IMR-90 (cell line): ENCODE measurements around the gene CTIF. TPM values are rescaled to one million over a fixed set of nuclear protein-coding genes. Genes with fewer than 3 reads are reported as not detected.

Experiments used
- ATAC-seq: fragments of 200-7000 bp; cut with Tn5 transposase; 2 replicates; pipeline ENCODE4 v1.9.1; 2020; ENCODE audit warnings: low read depth, mild to moderate bottlenecking, moderate library complexity
- BruUV-seq: library from RNA; stranded (reverse); fragments of 400-500 nt; replicated peaks from 2 replicates; lab custom pipeline; 2021; lab: Mats Ljungman, UMichigan
- CTCF ChIA-PET: fragments of 300-600 bp; formaldehyde crosslinking; extraction: SDS; loops from one replicate; lab custom pipeline; 2021; ENCODE audit warnings: antibody characterized with exemption; lab: Yijun Ruan, JAX
- POLR2A ChIA-PET: fragments of 300-600 bp; sonication (Branson Sonifier 250); formaldehyde crosslinking; loops from one replicate; lab custom pipeline; 2022; ENCODE audit warnings: antibody characterized with exemption; ENCODE audit not compliant: unreplicated experiment; lab: Charles Lee
- DNase-seq: peaks from one replicate; pipeline ENCODE4 v3.0.0; 2013
- H2AFZ ChIP-seq: replicated peaks from 2 replicates; pipeline ENCODE3; 2013; ENCODE audit warnings: low read length, mild to moderate bottlenecking; ENCODE audit not compliant: poor library complexity
- H2AK5ac ChIP-seq: 2 replicates; pipeline ENCODE4 v1.6.1; 2013; ENCODE audit warnings: low read depth, low read length, inconsistent platforms
- H2AK9ac ChIP-seq: replicated peaks from 2 replicates; pipeline ENCODE3; 2013; ENCODE audit warnings: mild to moderate bottlenecking, low read depth, low read length, moderate library complexity; ENCODE audit not compliant: poor library complexity
- H2BK120ac ChIP-seq: 2 replicates; pipeline ENCODE4 v1.6.1; 2013; ENCODE audit warnings: low read depth, low read length, inconsistent platforms
- H2BK15ac ChIP-seq: 3 replicates; pipeline ENCODE4 v1.6.1; 2013; ENCODE audit warnings: low read depth, low read length, inconsistent platforms
- H2BK20ac ChIP-seq: 2 replicates; pipeline ENCODE4 v1.6.1; 2013; ENCODE audit warnings: low read depth, mild to moderate bottlenecking, inconsistent platforms, low read length, moderate library complexity
- H2BK5ac ChIP-seq: 2 replicates; pipeline ENCODE4 v1.6.1; 2013; ENCODE audit warnings: mild to moderate bottlenecking, low read depth, low read length, inconsistent platforms; ENCODE audit not compliant: poor library complexity, severe bottlenecking
- H3K14ac ChIP-seq: replicated peaks from 2 replicates; pipeline ENCODE4 v1.6.1; 2013; ENCODE audit warnings: low read depth, low read length, inconsistent platforms
- H3K18ac ChIP-seq: 2 replicates; pipeline ENCODE4 v1.6.1; 2013; ENCODE audit warnings: low read depth, low read length, control low read depth
- H3K23ac ChIP-seq: 2 replicates; pipeline ENCODE4 v1.6.1; 2013; ENCODE audit warnings: low read depth, low read length, inconsistent platforms
- H3K27ac ChIP-seq: 2 replicates; pipeline ENCODE4 v1.5.1; 2013; ENCODE audit warnings: mild to moderate bottlenecking, control low read depth, low read length; ENCODE audit not compliant: insufficient read depth
- H3K27me3 ChIP-seq: 2 replicates; pipeline ENCODE4 v1.6.1; 2013; ENCODE audit warnings: low read length; ENCODE audit not compliant: control insufficient read depth, insufficient read depth
- H3K36me3 ChIP-seq: 2 replicates; pipeline ENCODE4 v1.6.1; 2013; ENCODE audit warnings: low read length, mixed read lengths; ENCODE audit not compliant: control insufficient read depth, insufficient read depth
- H3K4ac ChIP-seq: 2 replicates; pipeline ENCODE4 v1.6.1; 2013; ENCODE audit warnings: low read depth, low read length, inconsistent platforms
- H3K4me1 ChIP-seq: 2 replicates; pipeline ENCODE4 v1.6.1; 2013; ENCODE audit warnings: low read length, mixed read lengths; ENCODE audit not compliant: control insufficient read depth, insufficient read depth
- H3K4me2 ChIP-seq: 2 replicates; pipeline ENCODE4 v1.6.1; 2013; ENCODE audit warnings: low read depth, mild to moderate bottlenecking, control low read depth, low read length, moderate library complexity
- H3K4me3 ChIP-seq: 2 replicates; pipeline ENCODE4 v1.5.1; 2013; ENCODE audit warnings: low read depth, mild to moderate bottlenecking, control low read depth, low read length, moderate library complexity; ENCODE audit not compliant: insufficient read depth
- H3K56ac ChIP-seq: 2 replicates; pipeline ENCODE4 v1.6.1; 2013; ENCODE audit warnings: low read length, inconsistent platforms; ENCODE audit not compliant: insufficient read depth; ENCODE audit errors: extremely low read depth
- H3K79me1 ChIP-seq, 2 experiments: 2 replicates each; pipeline ENCODE4 v1.6.1; 2013; ENCODE audit warnings: low read length in 2 of 2, inconsistent platforms in 1 of 2, low read depth in 1 of 2
- H3K9ac ChIP-seq: 2 replicates; pipeline ENCODE4 v1.6.1; 2013; ENCODE audit warnings: low read depth, low read length, control low read depth
- H3K9me1 ChIP-seq: 2 replicates; pipeline ENCODE4 v1.6.1; 2013; ENCODE audit warnings: low read length, inconsistent platforms; ENCODE audit not compliant: insufficient read depth
- H3K9me3 ChIP-seq: 2 replicates; pipeline ENCODE4 v1.6.1; 2013; ENCODE audit warnings: low read length; ENCODE audit not compliant: control insufficient read depth, insufficient read depth
- H4K20me1 ChIP-seq: 2 replicates; pipeline ENCODE4 v1.6.1; 2013; ENCODE audit warnings: low read length, inconsistent platforms; ENCODE audit not compliant: insufficient read depth
- H4K5ac ChIP-seq: 2 replicates; pipeline ENCODE4 v1.6.1; 2013; ENCODE audit warnings: mild to moderate bottlenecking, low read depth, low read length, control low read depth
- H4K8ac ChIP-seq, 2 experiments: 2 replicates each; pipeline ENCODE4 v1.6.1; 2013; ENCODE audit warnings: low read depth in 2 of 2, low read length in 2 of 2, control low read depth in 1 of 2, inconsistent platforms in 1 of 2
- H4K91ac ChIP-seq: 2 replicates; pipeline ENCODE4 v1.6.1; 2013; ENCODE audit warnings: low read depth, low read length, inconsistent platforms; ENCODE audit not compliant: insufficient read depth
- ELK1 ChIP-seq: fragments of 150-350 bp; IDR thresholded peaks from 2 replicates; pipeline ENCODE4 v1.6.1; 2016; ENCODE audit warnings: low read depth, mild to moderate bottlenecking, low read length, moderate library complexity, borderline replicate concordance
- MAFK ChIP-seq: IDR thresholded peaks from 2 replicates; pipeline ENCODE4 v1.6.1; 2012; ENCODE audit warnings: low read depth, low read length, improper control_type of control experiment
- MAZ ChIP-seq: IDR thresholded peaks from 2 replicates; pipeline ENCODE4 v1.6.1; 2012; ENCODE audit warnings: low read depth, mild to moderate bottlenecking, low read length, improper control_type of control experiment, moderate library complexity, borderline replicate concordance
- MXI1 ChIP-seq: IDR thresholded peaks from 2 replicates; pipeline ENCODE4 v1.6.1; 2012; ENCODE audit warnings: low read depth, mild to moderate bottlenecking, low read length, moderate library complexity, borderline replicate concordance
- POLR2A ChIP-seq: IDR thresholded peaks from 2 replicates; pipeline ENCODE4 v1.6.1; 2012; ENCODE audit warnings: mild to moderate bottlenecking, low read depth, low read length
- WGBS, 2 experiments: methylation state at CpG; one replicate each; pipeline versions ENCODE4 v1.1.5 to v1.1.7; 2013; ENCODE audit warnings: missing lambda C conversion rate in 2 of 2; ENCODE audit not compliant: insufficient read length in 1 of 2; ENCODE audit errors: extremely low coverage in 2 of 2; 5-methylcytosine and 5-hydroxymethylcytosine counted together
- dilution Hi-C: fragments of 300-500 bp; cut with HindIII; formaldehyde crosslinking; loops from one replicate; pipeline ENCODE4 v1.14.3; 2018; ENCODE audit warnings: low sequenced_read_pairs; ENCODE audit not compliant: unreplicated experiment
- in situ Hi-C: fragments of 300-500 bp; cut with MboI; formaldehyde crosslinking; loops from 3 replicates; pipeline ENCODE4 v1.14.3; 2019; ENCODE audit warnings: low sequenced_read_pairs, inconsistent platforms, mixed read lengths
- intact Hi-C: fragments of 100-400 bp; cut with micrococcal nuclease; formaldehyde crosslinking; loops from 2 replicates; pipeline ENCODE4 v1.10.0; 2022
- polyA plus RNA-seq, 3 experiments: library from polyadenylated mRNA; depleted of rRNA; stranded (reverse); fragments of >200 nt; gene quantifications; 2 replicates each; pipeline ENCODE4 v1.2.3, GENCODE V29; 2012; ENCODE audit warnings: low replicate concordance in 1 of 3
- total RNA-seq: library from RNA; depleted of rRNA; stranded (reverse); fragments of >200 nt; gene quantifications from 2 replicates; pipeline ENCODE4 v1.2.3, GENCODE V29; 2012

CTIF gene
- total and polyA plus RNA-seq, 2 of the 4 experiments (the other 2 are of a cell fraction), result 25.1 to 57.0 TPM

DNA sequence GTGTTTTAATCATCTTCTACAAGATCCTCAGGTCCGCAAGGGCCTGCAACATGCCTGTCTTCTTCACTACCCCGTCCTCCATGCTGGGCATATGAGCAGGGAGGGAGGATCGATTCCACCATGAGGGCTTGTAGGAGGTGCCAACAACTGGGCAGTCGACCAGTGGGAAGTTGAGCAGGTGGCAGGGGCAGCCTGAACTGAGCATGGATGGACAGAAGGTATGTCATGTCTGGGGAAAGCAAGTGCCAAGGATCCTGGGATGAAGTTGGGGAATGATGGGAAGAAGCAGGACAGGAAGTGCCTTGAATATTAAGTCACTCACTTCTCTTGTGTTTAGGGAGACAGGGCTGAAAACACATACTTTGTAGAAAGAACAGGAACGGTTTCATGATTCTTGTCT, 44.7 kb downstream of the CTIF start:
- no peaks in the 10 kb centered on the region for H3K9me3 ChIP-seq
- in situ Hi-C loops, result no loop called here
- intact Hi-C loops, result no loop called here
- H2BK5ac ChIP-seq, result no peak overlapping the region
- dilution Hi-C loops, result no loop called here
- H3K14ac ChIP-seq, result no peak overlapping the region
- H3K56ac ChIP-seq, result no peak overlapping the region
- no peak overlapping the region for H2AFZ ChIP-seq
- WGBS, 2 experiments, result 100% methylated on average over 2 of the region's 5 CpGs; no CpG with 5 or more reads in 1 of the 2 experiments
- H3K18ac ChIP-seq, result no peak overlapping the region
- ChIA-PET POLR2A (no interaction called here), CTCF (no interaction called here)
- H3K23ac ChIP-seq, result no peak overlapping the region
- BruUV-seq, result no TSS peak
- DNase-seq (peak; percentile 26), ATAC-seq (peak; percentile 36)
- H2AK9ac ChIP-seq, result no peak overlapping the region
- no peaks in the 10 kb centered on the region for H3K36me3 ChIP-seq
- H3K27ac ChIP-seq, result no peak overlapping the region
- peaks cover 22 to 98% of the 10 kb centered on the region in 2 experiments; a peak in 3 of 4 replicates for H3K79me1 ChIP-seq
- H3K4me3 ChIP-seq, result no peak overlapping the region
- no peak overlapping the region for H4K91ac ChIP-seq
- peaks cover 97% of the 10 kb centered on the region for H4K20me1 ChIP-seq
- H3K4me1 ChIP-seq, result peaks cover 11% of the 10 kb centered on the region
- no peak overlapping the region for H3K9ac ChIP-seq
- H2BK120ac ChIP-seq, result no peak overlapping the region
- H2BK15ac ChIP-seq, result no peak overlapping the region
- no peak overlapping the region for H4K5ac ChIP-seq
- no peak overlapping the region for H3K4me2 ChIP-seq
- H2AK5ac ChIP-seq, result peak overlapping the region; percentile 77; the same call in 1 of the 2 replicates
- H3K4ac ChIP-seq, result no peak overlapping the region
- TF ChIP-seq MAZ (no peak), POLR2A (no peak), ELK1 (no peak), MAFK (no peak), MXI1 (no peak)
- no peaks in the 10 kb centered on the region for H3K27me3 ChIP-seq
- peaks cover 50% of the 10 kb centered on the region for H3K9me1 ChIP-seq
- H4K8ac ChIP-seq, result no peak overlapping the region
- no peak overlapping the region for H2BK20ac ChIP-seq
